Kidney (tissue), 14 donors: Measurements from ENCODE around the gene KATNA1. TPM values are rescaled to one million over a fixed set of nuclear protein-coding genes. Genes with fewer than 3 reads are reported as not detected.

Experiments used
- DNase-seq, 5 donors: peaks; one replicate each; pipeline ENCODE4 v3.0.0-alpha.2; 2013 to 2020
- FAIRE-seq: peaks from 2 replicates; lab custom pipeline; 2012; peaks lifted over from hg19 to GRCh38; lab: Jason Lieb, UNC
- H3K27ac ChIP-seq, 2 donors: one replicate each; pipeline ENCODE4 v1.7.0; 2013; ENCODE audit warnings: low read depth in 2 of 2, low read length in 2 of 2, inconsistent platforms in 1 of 2
- H3K27me3 ChIP-seq: one replicate; pipeline ENCODE4 v1.7.1; 2013; ENCODE audit warnings: low read length, inconsistent platforms; ENCODE audit not compliant: control insufficient read depth, insufficient read depth
- H3K36me3 ChIP-seq, 3 donors: one replicate each; pipeline versions ENCODE4 v1.7.0 to v1.7.1; 2013; ENCODE audit warnings: low read length in 3 of 3, control low read depth in 1 of 3, inconsistent platforms in 1 of 3; ENCODE audit not compliant: insufficient read depth in 3 of 3, control insufficient read depth in 2 of 3
- H3K4me1 ChIP-seq, 3 donors: one replicate each; pipeline versions ENCODE4 v1.7.0 to v1.7.1; 2013; ENCODE audit warnings: low read length in 3 of 3, inconsistent platforms in 1 of 3, low read depth in 1 of 3; ENCODE audit not compliant: control insufficient read depth in 2 of 3, insufficient read depth in 2 of 3
- H3K4me3 ChIP-seq, 3 donors: one replicate each; pipeline versions ENCODE4 v1.7.0 to v1.8.1; 2013; ENCODE audit warnings: low read length in 3 of 3, control low read depth in 1 of 3, inconsistent platforms in 1 of 3
- H3K9ac ChIP-seq, 3 donors: one replicate each; pipeline versions ENCODE4 v1.7.0 to v1.7.1; 2013; ENCODE audit warnings: low read length in 3 of 3, control low read depth in 1 of 3, inconsistent platforms in 1 of 3
- H3K9me3 ChIP-seq, 3 donors: one replicate each; pipeline versions ENCODE4 v1.7.0 to v1.7.1; 2013; ENCODE audit warnings: low read length in 3 of 3, control low read depth in 1 of 3, inconsistent platforms in 1 of 3; ENCODE audit not compliant: control insufficient read depth in 2 of 3, insufficient read depth in 1 of 3
- CTCF ChIP-seq: IDR thresholded peaks from 3 replicates; pipeline ENCODE4 v1.5.1; 2012; ENCODE audit warnings: mild to moderate bottlenecking, moderate library complexity, borderline replicate concordance; ENCODE audit not compliant: insufficient read depth; ENCODE audit errors: extremely low read depth
- intact Hi-C: fragments of 100-400 bp; cut with DNase I; formaldehyde crosslinking; loops from one replicate; pipeline ENCODE4 v1.11.1; 2022
- polyA plus RNA-seq: library from polyadenylated mRNA; stranded (reverse); fragments of 350-450 nt; fragmentation: Illumina TruSeq; extraction: RNeasy Lipid Tissue Mini Kit (QIAGEN cat#74804); gene quantifications from one replicate; pipeline ENCODE4 v1.2.3, GENCODE V29; 2014; ENCODE audit warnings: low read depth, low replicate concordance; ENCODE audit not compliant: insufficient read depth
- total RNA-seq: library from RNA; stranded (reverse); fragmentation: NEBNext Ultra II Directional; extraction: Animal tissue kit (Norgen Biotek cat#: 25700); gene quantifications from one replicate; pipeline ENCODE4 v1.2.1, GENCODE V29; 2021
- donor health status: control.
- donor health status: control.
- donor health status: control.
- donor health status: control.
- donor health status: control.
- donor health status: DM: yes; HTN: yes; CAD: no.
- donor health status: Normal renal cell carcinoma (clear cell type).

KATNA1 gene
- total and polyA plus RNA-seq, 2 donors from 2014 or later, result 16.0 to 18.1 TPM

GRCh38 chr6:149565527-149566409, 82.7 kb downstream of the KATNA1 start, which contains the start of gene GINM1:
Gene GINM1, plus strand, starts transcription at chr6:149566375. Its CDS starts 40 bp downstream, at chr6:149566415.
- Histone ChIP-seq H3K9ac (peak within 1 kb of the TSS; percentile 80 to 84 (median 83)), H3K36me3 (no peaks in the 10 kb centered on the region), H3K27me3 (no peaks in the 10 kb centered on the region), H3K27ac (peak within 1 kb of the TSS; percentile 91 to 94), H3K4me3 (peak within 1 kb of the TSS; percentile 91 to 95 (median 92)), H3K4me1 (peaks cover 0 to 3% (median 0%) of the 10 kb centered on the region in 3 donors), H3K9me3 (no peaks in the 10 kb centered on the region)
- DNase-seq, result peak; percentile 97 to 98 (median 97)
- TF ChIP-seq CTCF, result peak; percentile 80
- intact Hi-C loops, result no loop called here
- FAIRE-seq, result no peak

- no peaks in the 10 kb centered on the region for H3K9me3 ChIP-seq
- peaks cover 0 to 3% (median 0%) of the 10 kb centered on the region in 3 donors for H3K4me1 ChIP-seq
- TF ChIP-seq CTCF, result no peak
- FAIRE-seq (no peak), DNase-seq (peak in 2 of 5 donors; percentile 54 to 55)
- intact Hi-C loops, result no loop called here
- no peak overlapping the region for H3K9ac ChIP-seq
- H3K36me3 ChIP-seq, result no peaks in the 10 kb centered on the region
- no peak overlapping the region for H3K27ac ChIP-seq
- H3K27me3 ChIP-seq, result no peaks in the 10 kb centered on the region
- H3K4me3 ChIP-seq, result no peak overlapping the region
Measured at GRCh38 chr6:149563928-149564325, 84.6 kb downstream of the KATNA1 start.

GRCh38 chr6:149563203-149563927, 85.1 kb downstream of the KATNA1 start:
- Histone ChIP-seq H3K27ac (no peak overlapping the region), H3K4me1 (peaks cover 0 to 3% (median 0%) of the 10 kb centered on the region in 3 donors), H3K9ac (no peak overlapping the region), H3K9me3 (no peaks in the 10 kb centered on the region), H3K36me3 (no peaks in the 10 kb centered on the region), H3K4me3 (no peak overlapping the region), H3K27me3 (no peaks in the 10 kb centered on the region)
- DNase-seq, result peak in 1 of 5 donors; percentile 9
- no peak for TF ChIP-seq CTCF
- intact Hi-C loops, result no loop called here
- no peak for FAIRE-seq
